H1 (cell line): ENCODE data around the gene SLC35F3. TPM values are rescaled to one million over a fixed set of nuclear protein-coding genes. Genes with fewer than 3 reads are reported as not detected.

Experiments used
- CTCF ChIA-PET: fragments of 300-600 bp; sonication (Branson Sonifier 250); formaldehyde crosslinking; loops from one replicate; lab custom pipeline; 2021; ENCODE audit not compliant: partially characterized antibody; lab: Charles Lee
- POLR2A ChIA-PET: fragments of 300-600 bp; sonication (Branson Sonifier 250); formaldehyde crosslinking; loops from one replicate; lab custom pipeline; 2021; ENCODE audit warnings: inconsistent platforms; ENCODE audit not compliant: partially characterized antibody; lab: Charles Lee
- DNase-seq, 2 experiments: peaks; one replicate each; pipeline versions ENCODE4 v3.0.0 to v3.0.0-alpha.2; 2010 to 2022; ENCODE audit warnings: low spot score in 2 of 2, low read depth in 1 of 2, mixed read lengths in 1 of 2
- FAIRE-seq: peaks from 2 replicates; lab custom pipeline; 2011; peaks lifted over from hg19 to GRCh38; lab: Jason Lieb, UNC
- H2AFZ ChIP-seq: 2 replicates; pipeline ENCODE4 v1.8.1; 2012; ENCODE audit warnings: low read length, inconsistent platforms
- H2AK5ac ChIP-seq: 2 replicates; pipeline ENCODE4 v1.6.1; 2013; ENCODE audit warnings: low read depth, low read length
- H2BK120ac ChIP-seq: replicated peaks from 2 replicates; pipeline ENCODE3; 2013; ENCODE audit warnings: low read depth, low read length, inconsistent platforms
- H2BK12ac ChIP-seq: 2 replicates; pipeline ENCODE4 v1.6.1; 2013; ENCODE audit warnings: low read depth, low read length
- H2BK15ac ChIP-seq: 2 replicates; pipeline ENCODE4 v1.6.1; 2013; ENCODE audit warnings: low read length
- H2BK20ac ChIP-seq: 2 replicates; pipeline ENCODE4 v1.6.1; 2013; ENCODE audit warnings: low read length
- H2BK5ac ChIP-seq: 2 replicates; pipeline ENCODE4 v1.6.1; 2013; ENCODE audit warnings: low read depth, low read length
- H3K14ac ChIP-seq: 2 replicates; pipeline ENCODE4 v1.6.1; 2013; ENCODE audit warnings: inconsistent platforms; ENCODE audit not compliant: insufficient read length
- H3K18ac ChIP-seq: 2 replicates; pipeline ENCODE4 v1.6.1; 2013; ENCODE audit warnings: low read length; ENCODE audit errors: extremely low read depth
- H3K23ac ChIP-seq: 2 replicates; pipeline ENCODE4 v1.6.1; 2013; ENCODE audit warnings: inconsistent platforms; ENCODE audit not compliant: insufficient read length
- H3K23me2 ChIP-seq: 2 replicates; pipeline ENCODE4 v1.6.1; 2013; ENCODE audit warnings: low read depth, low read length
- H3K27ac ChIP-seq: 2 replicates; pipeline ENCODE4 v1.6.1; 2011; ENCODE audit warnings: low read depth, low read length, inconsistent platforms
- H3K27me3 ChIP-seq, 4 experiments: replicated peaks in 1 of 4; 1 replicate in 1 of 4; 2 replicates in 3 of 4; pipeline versions ENCODE4 v1.6.1 to v1.8.1; 2011 to 2013; ENCODE audit warnings: low read length in 3 of 4, mild to moderate bottlenecking in 3 of 4, inconsistent platforms in 2 of 4, mixed read lengths in 2 of 4, moderate library complexity in 1 of 4; ENCODE audit not compliant: control insufficient read depth in 3 of 4, insufficient read depth in 3 of 4; ENCODE audit errors: extremely low read depth in 1 of 4
- H3K36me3 ChIP-seq, 4 experiments: 2 replicates each; pipeline versions ENCODE4 v1.6.1 to v1.8.1; 2011 to 2013; ENCODE audit warnings: mild to moderate bottlenecking in 4 of 4, low read length in 3 of 4, moderate library complexity in 2 of 4, control low read depth in 1 of 4, inconsistent platforms in 1 of 4; ENCODE audit not compliant: insufficient read depth in 4 of 4, control insufficient read depth in 2 of 4
- H3K4ac ChIP-seq: replicated peaks from 2 replicates; pipeline ENCODE3; 2013; ENCODE audit warnings: low read length, low read depth, mixed read lengths, inconsistent platforms; ENCODE audit not compliant: insufficient read length
- H3K4me1 ChIP-seq, 4 experiments: replicated peaks in 1 of 4; 1 replicate in 1 of 4; 2 replicates in 3 of 4; pipeline versions ENCODE4 v1.6.1 to v1.8.1; 2011 to 2013; ENCODE audit warnings: low read length in 3 of 4, inconsistent platforms in 2 of 4, mixed read lengths in 1 of 4; ENCODE audit not compliant: insufficient read depth in 4 of 4, control insufficient read depth in 3 of 4
- H3K4me2 ChIP-seq, 2 experiments: 2 replicates each; pipeline versions ENCODE4 v1.6.1 to v1.8.1; 2011 to 2013; ENCODE audit warnings: low read depth in 2 of 2, low read length in 2 of 2, control low read depth in 1 of 2, inconsistent platforms in 1 of 2, mild to moderate bottlenecking in 1 of 2; ENCODE audit not compliant: insufficient read depth in 1 of 2
- H3K4me3 ChIP-seq, 4 experiments: fragments of 200-600, 300-600 bp in 1 of 4; sonication (generic), shearing (Covaris generic), sonication (Bioruptor Twin) in 1 of 4; 2 replicates each; pipeline versions ENCODE4 v1.5.1 to v1.8.1; 2011 to 2016; ENCODE audit warnings: low read length in 4 of 4, low read depth in 3 of 4, control low read depth in 2 of 4, inconsistent platforms in 2 of 4, mild to moderate bottlenecking in 2 of 4, mixed read lengths in 1 of 4, moderate library complexity in 1 of 4; ENCODE audit not compliant: insufficient read depth in 2 of 4; ENCODE audit errors: extremely low read depth in 1 of 4
- H3K56ac ChIP-seq: replicated peaks from 2 replicates; pipeline ENCODE3; 2013; ENCODE audit warnings: low read depth, mild to moderate bottlenecking, mixed read lengths, low read length, inconsistent platforms; ENCODE audit not compliant: insufficient read length
- H3K79me1 ChIP-seq: 2 replicates; pipeline ENCODE4 v1.6.1; 2013; ENCODE audit warnings: low read depth, low read length, control low read depth
- H3K79me2 ChIP-seq, 2 experiments: 2 replicates each; pipeline versions ENCODE4 v1.6.1 to v1.8.1; 2012 to 2013; ENCODE audit warnings: low read length in 2 of 2, mild to moderate bottlenecking in 2 of 2, inconsistent platforms in 1 of 2; ENCODE audit not compliant: insufficient read depth in 2 of 2, control insufficient read depth in 1 of 2
- H3K9ac ChIP-seq, 4 experiments: replicated peaks in 1 of 4; 1 replicate in 1 of 4; 2 replicates in 3 of 4; pipeline versions ENCODE4 v1.6.1 to v1.8.1; 2011 to 2013; ENCODE audit warnings: low read depth in 3 of 4, low read length in 3 of 4, control low read depth in 2 of 4, mild to moderate bottlenecking in 2 of 4, moderate library complexity in 2 of 4, inconsistent platforms in 1 of 4; ENCODE audit errors: extremely low read depth in 1 of 4
- H3K9me3 ChIP-seq, 2 experiments: 2 replicates each; pipeline versions ENCODE4 v1.6.1 to v1.8.1; 2012 to 2013; ENCODE audit warnings: mild to moderate bottlenecking in 2 of 2, moderate library complexity in 2 of 2, control low read depth in 1 of 2, inconsistent platforms in 1 of 2, low read depth in 1 of 2, low read length in 1 of 2, mixed read lengths in 1 of 2; ENCODE audit not compliant: insufficient read depth in 2 of 2
- H4K20me1 ChIP-seq, 2 experiments: replicated peaks in 1 of 2; 2 replicates each; pipeline versions ENCODE3 to v1.8.1; 2011 to 2013; ENCODE audit warnings: inconsistent platforms in 2 of 2, low read length in 2 of 2, mild to moderate bottlenecking in 1 of 2; ENCODE audit not compliant: insufficient read depth in 2 of 2, control insufficient read depth in 1 of 2
- H4K5ac ChIP-seq: 2 replicates; pipeline ENCODE4 v1.6.1; 2013; ENCODE audit warnings: low read length, low read depth, mixed read lengths, inconsistent platforms; ENCODE audit not compliant: insufficient read length
- H4K8ac ChIP-seq: 2 replicates; pipeline ENCODE4 v1.8.0; 2013; ENCODE audit warnings: mild to moderate bottlenecking, moderate library complexity, low read length, inconsistent platforms; ENCODE audit not compliant: insufficient read depth; ENCODE audit errors: extremely low read depth
- H4K91ac ChIP-seq: replicated peaks from 2 replicates; pipeline ENCODE3; 2013; ENCODE audit warnings: low read length, mixed read lengths, inconsistent platforms; ENCODE audit not compliant: insufficient read length
- HDAC2 ChIP-seq, 2 experiments: fragments of 300-600 bp in 1 of 2; sonication (generic) in 1 of 2; IDR thresholded peaks; 2 replicates each; pipeline ENCODE4 v1.6.1; 2011 to 2012; ENCODE audit warnings: low read depth in 2 of 2, low read length in 2 of 2, mild to moderate bottlenecking in 2 of 2, moderate library complexity in 2 of 2, borderline replicate concordance in 1 of 2, inconsistent platforms in 1 of 2
- JUND ChIP-seq: IDR thresholded peaks from 2 replicates; pipeline ENCODE4 v1.6.1; 2011; ENCODE audit warnings: mild to moderate bottlenecking, improper control_type of control experiment, low read length
- KDM4A ChIP-seq: IDR thresholded peaks from one replicate; pipeline ENCODE4 v1.7.1; 2012; ENCODE audit warnings: low read depth, mild to moderate bottlenecking, moderate library complexity, low read length, inconsistent platforms; ENCODE audit not compliant: severe bottlenecking
- NANOG ChIP-seq: IDR thresholded peaks from 2 replicates; pipeline ENCODE4 v1.6.1; 2011; ENCODE audit warnings: low read length, low read depth, mild to moderate bottlenecking, inconsistent platforms; ENCODE audit not compliant: insufficient read depth, poor library complexity, severe bottlenecking
- SP1 ChIP-seq: IDR thresholded peaks from 2 replicates; pipeline ENCODE4 v1.6.1; 2011; ENCODE audit warnings: low read depth, low read length
- SP4 ChIP-seq: IDR thresholded peaks from 2 replicates; pipeline ENCODE4 v1.6.1; 2012; ENCODE audit warnings: low read length, inconsistent platforms
- WGBS, 2 experiments: shearing (Covaris generic) in 1 of 2; methylation state at CpG; one replicate each; pipeline versions ENCODE4 v1.1.6 to v1.1.7; 2013 to 2015; ENCODE audit warnings: low lambda C conversion rate in 2 of 2, mixed read lengths in 2 of 2, inconsistent platforms in 1 of 2, low coverage in 1 of 2, missing lambda C conversion rate in 1 of 2; ENCODE audit not compliant: insufficient replicate concordance in 2 of 2, insufficient coverage in 1 of 2, insufficient read length in 1 of 2; ENCODE audit errors: extremely low coverage in 1 of 2, missing lambda C conversion rate in 1 of 2; 5-methylcytosine and 5-hydroxymethylcytosine counted together
- polyA plus RNA-seq, 7 experiments: library from polyadenylated mRNA; depleted of rRNA in 3 of 7; stranded (reverse) in 5 of 7; unstranded in 2 of 7; fragments of >200 nt in 5 of 7; fragments of 200-250 nt in 2 of 7; gene quantifications; 1 replicate in 5 of 7; 2 replicates in 1 of 7; 4 replicates in 1 of 7; pipeline versions ENCODE4 v1.2.1 to v1.2.3, GENCODE V29; 2011 to 2013; ENCODE audit warnings: missing spikeins in 2 of 7, mixed read lengths in 2 of 7
- total RNA-seq: library from RNA; stranded (reverse); fragmentation: NEBNext Ultra II Directional; extraction: Animal tissue kit (Norgen Biotek cat#: 25700); gene quantifications from 2 replicates; pipeline ENCODE4 v1.2.1, GENCODE V29; 2021

The SLC35F3 gene
- total and polyA plus RNA-seq, 2 of the 8 experiments (the other 6 are each of a cell fraction or from before 2014, with no cell fraction given) = 0.78 to 1.2 TPM

DNA sequence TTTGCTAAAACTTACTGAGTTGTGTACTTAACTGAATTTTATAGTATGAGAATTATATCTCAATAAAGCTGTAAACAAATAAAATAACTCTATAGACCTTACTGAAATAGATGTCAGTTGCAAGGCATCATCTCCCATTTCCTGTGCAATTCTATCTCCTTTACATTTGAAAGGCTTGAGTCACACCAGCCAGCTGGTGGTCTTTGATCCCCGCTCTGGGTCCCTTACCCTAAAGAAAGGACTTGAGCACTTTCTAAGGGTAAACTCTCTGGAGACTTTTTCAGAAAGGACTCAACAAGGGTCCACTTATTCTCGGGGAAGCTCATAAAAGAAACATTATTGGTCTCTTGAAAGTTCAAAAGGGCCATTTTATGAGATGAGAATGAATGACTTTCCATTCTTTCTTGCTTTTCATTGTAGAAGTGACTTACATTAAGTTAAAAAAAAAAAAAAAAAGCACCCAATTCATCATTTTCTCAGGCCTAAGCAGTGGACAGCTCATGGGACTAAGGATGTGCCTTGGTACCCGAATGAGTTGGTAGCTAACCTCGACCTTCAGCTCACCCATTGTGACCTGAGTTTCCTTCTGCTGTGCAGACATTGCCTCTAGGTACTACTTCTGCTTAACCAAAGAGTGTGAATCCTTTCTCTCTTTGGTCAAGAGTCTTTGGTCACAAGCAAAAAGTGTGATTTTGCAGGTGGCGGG, 321.8 kb downstream of the SLC35F3 start:
- no peaks in the 10 kb centered on the region for H3K79me2 ChIP-seq
- H3K27me3 ChIP-seq = no peaks in the 10 kb centered on the region; a peak in 1 of 7 replicates
- POLR2A ChIA-PET = interaction anchor here (0.8 to 2.8 kb wide), 2 partner anchors 11 to 1035 kb away, joined by 3 to 6 read pairs; no protein-coding TSS in a partner anchor
- no peak overlapping the region for H4K8ac ChIP-seq
- DNase-seq = no peak
- no peaks in the 10 kb centered on the region for H4K20me1 ChIP-seq
- no peaks in the 10 kb centered on the region for H3K36me3 ChIP-seq
- H4K5ac ChIP-seq = no peak overlapping the region
- H3K4me3 ChIP-seq = no peak overlapping the region
- no peak overlapping the region for H2AFZ ChIP-seq
- H2BK120ac ChIP-seq = peak overlapping the region; percentile 58
- no peak overlapping the region for H2BK12ac ChIP-seq
- H3K4me1 ChIP-seq = peaks cover 2 to 10% (median 9%) of the 10 kb centered on the region in 4 experiments
- no peak overlapping the region for H4K91ac ChIP-seq
- no peak overlapping the region; the same call in 1 of the 2 replicates for H3K18ac ChIP-seq
- H3K9me3 ChIP-seq = no peaks in the 10 kb centered on the region
- H3K14ac ChIP-seq = no peak overlapping the region
- peak overlapping the region; percentile 17 to 20; a peak in 2 of 4 replicates for H3K4me2 ChIP-seq
- no peak for TF ChIP-seq KDM4A
- peak; percentile 74; the same call in 1 of the 2 replicates for TF ChIP-seq JUND
- TF ChIP-seq HDAC2 (IDR thresholded peaks at IDR 0.05; ENCODE audit: borderline replicate concordance in 1 of 2, low read depth in 2 of 2, low read length in 2 of 2) = no peak
- TF ChIP-seq SP1 = peak; percentile 14; the same call in 1 of the 2 replicates
- TF ChIP-seq NANOG = peak; percentile 96
- TF ChIP-seq SP4 = no peak
- TF ChIP-seq, all 59 proteins: peak for 3
- no peak overlapping the region for H2BK15ac ChIP-seq
- H3K79me1 ChIP-seq = no peaks in the 10 kb centered on the region
- no peaks in the 10 kb centered on the region for H3K23me2 ChIP-seq
- FAIRE-seq = no peak
- peak overlapping the region; percentile 41; the same call in 1 of the 2 replicates for H2BK5ac ChIP-seq
- H3K27ac ChIP-seq = no peak overlapping the region
- 0 out of 2 replicates have a peak overlapping the region, but pooled peaks have one; percentile 1 for H2AK5ac ChIP-seq
- H2BK20ac ChIP-seq = no peak overlapping the region
- 76% methylated on average over 5 of the region's 5 CpGs; no CpG with 5 or more reads in 1 of the 2 experiments for WGBS, 2 experiments
- no peak overlapping the region for H3K9ac ChIP-seq
- no peak overlapping the region for H3K4ac ChIP-seq
- H3K56ac ChIP-seq = no peak overlapping the region
- H3K23ac ChIP-seq = no peak overlapping the region
- CTCF ChIA-PET = interaction anchor here (0.7 to 3.8 kb wide), 10 partner anchors 9 to 103 kb away, joined by 3 to 22 read pairs (median 4); no protein-coding TSS in a partner anchor
